ENCODE data around the gene FYN.

Gene FYN

DNA sequence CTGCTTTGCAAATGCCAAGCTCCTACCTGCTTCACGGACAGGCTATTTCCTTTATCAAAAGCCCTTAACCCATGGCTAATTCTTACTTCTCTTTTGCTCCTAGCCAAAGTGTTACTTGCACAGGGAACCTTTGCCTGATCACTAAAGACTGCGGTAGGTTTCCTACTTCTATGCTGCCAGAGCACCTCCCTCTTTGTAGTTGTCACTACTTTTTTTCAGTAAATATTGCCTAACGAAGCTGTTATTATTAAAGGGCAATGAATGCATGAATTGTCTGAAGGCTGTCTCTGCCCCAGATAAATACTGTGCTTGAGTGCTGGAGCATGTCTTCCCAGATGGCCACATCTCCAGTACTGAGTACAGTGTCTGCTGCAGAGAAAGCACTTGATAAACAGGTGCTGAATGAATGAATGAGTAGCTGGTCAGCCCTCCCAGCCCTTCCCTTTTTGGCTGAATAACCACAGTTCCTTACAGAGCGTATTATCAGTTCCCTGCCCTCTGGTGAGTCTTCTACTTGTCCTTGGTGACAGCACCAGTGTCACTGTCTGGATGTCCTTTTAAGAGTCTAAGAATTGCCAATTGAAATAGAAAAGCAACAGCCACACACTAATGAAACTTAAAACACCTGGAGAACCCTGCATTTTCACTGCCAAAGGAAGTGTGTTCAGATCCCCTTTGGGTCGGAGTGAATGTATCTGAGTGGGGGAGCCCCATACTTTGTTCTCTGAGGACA lies 194.0 kb downstream of the FYN start:
- TF ChIP-seq, protein P1, sequence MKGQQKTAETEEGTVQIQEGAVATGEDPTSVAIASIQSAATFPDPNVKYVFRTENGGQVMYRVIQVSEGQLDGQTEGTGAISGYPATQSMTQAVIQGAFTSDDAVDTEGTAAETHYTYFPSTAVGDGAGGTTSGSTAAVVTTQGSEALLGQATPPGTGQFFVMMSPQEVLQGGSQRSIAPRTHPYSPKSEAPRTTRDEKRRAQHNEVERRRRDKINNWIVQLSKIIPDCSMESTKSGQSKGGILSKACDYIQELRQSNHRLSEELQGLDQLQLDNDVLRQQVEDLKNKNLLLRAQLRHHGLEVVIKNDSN (IDR thresholded peaks at IDR 0.05), result no peak

DNA sequence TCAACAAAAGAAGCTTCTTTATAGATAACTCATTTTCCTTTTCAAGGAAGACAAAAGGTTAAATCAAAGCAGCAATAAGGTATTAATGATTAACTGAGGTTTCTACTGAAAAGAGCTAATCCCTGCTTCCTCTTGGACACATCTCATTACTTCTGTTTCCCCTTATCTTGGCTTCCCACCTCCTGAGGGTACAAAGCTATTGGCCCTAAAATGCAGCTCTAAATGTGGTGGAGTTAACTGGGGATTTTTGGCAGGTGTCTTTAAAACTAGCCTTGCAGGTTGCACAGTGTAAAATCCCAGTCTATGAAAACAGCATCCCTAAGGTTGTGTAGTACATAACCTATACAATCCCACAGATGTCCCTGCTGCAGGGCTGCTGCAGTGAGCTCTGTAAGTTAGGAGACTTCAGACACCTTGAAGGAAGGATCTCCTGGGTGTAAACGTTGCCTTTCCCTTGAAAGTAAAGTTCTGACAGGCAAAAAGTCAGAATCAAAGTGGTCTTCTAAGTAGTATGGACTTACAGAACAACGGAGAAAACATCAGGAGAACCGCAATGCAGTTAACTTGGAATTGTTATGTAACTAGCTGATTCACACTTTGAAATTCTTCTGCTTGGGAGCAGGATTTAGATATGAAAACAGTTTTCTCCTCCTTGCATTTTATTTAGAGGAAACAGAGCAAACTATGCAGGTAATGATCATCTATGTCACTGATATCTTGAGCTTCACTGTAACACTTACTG lies 195.8 kb downstream of the FYN start:
- no peak for TF ChIP-seq EP300 (IDR thresholded peaks at IDR 0.05; ENCODE audit: borderline replicate concordance)
- TF ChIP-seq RAD21 (IDR thresholded peaks at IDR 0.05; ENCODE audit: low read depth), result no peak
- no peak for TF ChIP-seq TAF1 (IDR thresholded peaks at IDR 0.05; ENCODE audit: low read depth)
- TF ChIP-seq, protein P2, sequence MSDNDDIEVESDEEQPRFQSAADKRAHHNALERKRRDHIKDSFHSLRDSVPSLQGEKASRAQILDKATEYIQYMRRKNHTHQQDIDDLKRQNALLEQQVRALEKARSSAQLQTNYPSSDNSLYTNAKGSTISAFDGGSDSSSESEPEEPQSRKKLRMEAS (IDR thresholded peaks at IDR 0.05), result no peak
- TF ChIP-seq TEAD4 (IDR thresholded peaks at IDR 0.05), result no peak
- no peak for TF ChIP-seq ZBTB7A (IDR thresholded peaks at IDR 0.05; ENCODE audit: low read depth)
- no peak for TF ChIP-seq FOXM1 (IDR thresholded peaks at IDR 0.05; ENCODE audit: borderline replicate concordance, low read depth)

DNA sequence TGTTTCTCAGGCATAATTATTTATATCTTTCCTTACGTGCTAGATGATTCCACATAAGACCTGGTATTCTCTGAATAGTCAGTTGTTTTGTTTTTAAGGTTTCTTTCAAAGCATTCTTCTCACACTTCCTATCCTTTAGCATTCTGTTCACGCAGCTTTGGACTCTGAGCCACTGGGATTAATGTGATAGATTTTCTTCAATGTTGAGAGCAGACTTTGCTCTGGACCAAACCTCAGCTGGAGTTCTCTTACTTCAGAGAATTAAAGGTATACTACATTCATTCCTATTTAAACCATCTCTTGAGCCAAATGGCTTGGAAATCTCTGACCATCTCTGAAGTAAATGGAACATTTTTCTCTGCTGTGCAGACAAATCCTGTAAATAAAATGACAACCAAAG lies 196.9 kb downstream of the FYN start:
- TF ChIP-seq, protein P2 (IDR thresholded peaks at IDR 0.05), result no peak
- TF ChIP-seq NFIC (IDR thresholded peaks at IDR 0.05), result no peak
- TF ChIP-seq, protein P1 (IDR thresholded peaks at IDR 0.05), result no peak
- no peak for TF ChIP-seq YY1 (IDR thresholded peaks at IDR 0.05; ENCODE audit: low read depth)
- no peak for TF ChIP-seq CREB1 (IDR thresholded peaks at IDR 0.05; ENCODE audit: low read depth)
- TF ChIP-seq EP300 (IDR thresholded peaks at IDR 0.05; ENCODE audit: borderline replicate concordance), result no peak
- TF ChIP-seq RAD21 (IDR thresholded peaks at IDR 0.05; ENCODE audit: low read depth), result no peak
- TF ChIP-seq ZBTB7A (IDR thresholded peaks at IDR 0.05; ENCODE audit: low read depth), result no peak
- no peak for TF ChIP-seq FOXM1 (IDR thresholded peaks at IDR 0.05; ENCODE audit: borderline replicate concordance, low read depth)
- TF ChIP-seq, protein P3, sequence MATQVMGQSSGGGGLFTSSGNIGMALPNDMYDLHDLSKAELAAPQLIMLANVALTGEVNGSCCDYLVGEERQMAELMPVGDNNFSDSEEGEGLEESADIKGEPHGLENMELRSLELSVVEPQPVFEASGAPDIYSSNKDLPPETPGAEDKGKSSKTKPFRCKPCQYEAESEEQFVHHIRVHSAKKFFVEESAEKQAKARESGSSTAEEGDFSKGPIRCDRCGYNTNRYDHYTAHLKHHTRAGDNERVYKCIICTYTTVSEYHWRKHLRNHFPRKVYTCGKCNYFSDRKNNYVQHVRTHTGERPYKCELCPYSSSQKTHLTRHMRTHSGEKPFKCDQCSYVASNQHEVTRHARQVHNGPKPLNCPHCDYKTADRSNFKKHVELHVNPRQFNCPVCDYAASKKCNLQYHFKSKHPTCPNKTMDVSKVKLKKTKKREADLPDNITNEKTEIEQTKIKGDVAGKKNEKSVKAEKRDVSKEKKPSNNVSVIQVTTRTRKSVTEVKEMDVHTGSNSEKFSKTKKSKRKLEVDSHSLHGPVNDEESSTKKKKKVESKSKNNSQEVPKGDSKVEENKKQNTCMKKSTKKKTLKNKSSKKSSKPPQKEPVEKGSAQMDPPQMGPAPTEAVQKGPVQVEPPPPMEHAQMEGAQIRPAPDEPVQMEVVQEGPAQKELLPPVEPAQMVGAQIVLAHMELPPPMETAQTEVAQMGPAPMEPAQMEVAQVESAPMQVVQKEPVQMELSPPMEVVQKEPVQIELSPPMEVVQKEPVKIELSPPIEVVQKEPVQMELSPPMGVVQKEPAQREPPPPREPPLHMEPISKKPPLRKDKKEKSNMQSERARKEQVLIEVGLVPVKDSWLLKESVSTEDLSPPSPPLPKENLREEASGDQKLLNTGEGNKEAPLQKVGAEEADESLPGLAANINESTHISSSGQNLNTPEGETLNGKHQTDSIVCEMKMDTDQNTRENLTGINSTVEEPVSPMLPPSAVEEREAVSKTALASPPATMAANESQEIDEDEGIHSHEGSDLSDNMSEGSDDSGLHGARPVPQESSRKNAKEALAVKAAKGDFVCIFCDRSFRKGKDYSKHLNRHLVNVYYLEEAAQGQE (IDR thresholded peaks at IDR 0.05; ENCODE audit: low read depth), result no peak
- TF ChIP-seq EGR1 (IDR thresholded peaks at IDR 0.05), result no peak
- no peak for TF ChIP-seq TAF1 (IDR thresholded peaks at IDR 0.05; ENCODE audit: low read depth)
- TF ChIP-seq TCF12 (IDR thresholded peaks at IDR 0.05; ENCODE audit: low read depth), result no peak
- no peak for TF ChIP-seq TEAD4 (IDR thresholded peaks at IDR 0.05)
- TF ChIP-seq CEBPB (IDR thresholded peaks at IDR 0.05), result no peak

DNA sequence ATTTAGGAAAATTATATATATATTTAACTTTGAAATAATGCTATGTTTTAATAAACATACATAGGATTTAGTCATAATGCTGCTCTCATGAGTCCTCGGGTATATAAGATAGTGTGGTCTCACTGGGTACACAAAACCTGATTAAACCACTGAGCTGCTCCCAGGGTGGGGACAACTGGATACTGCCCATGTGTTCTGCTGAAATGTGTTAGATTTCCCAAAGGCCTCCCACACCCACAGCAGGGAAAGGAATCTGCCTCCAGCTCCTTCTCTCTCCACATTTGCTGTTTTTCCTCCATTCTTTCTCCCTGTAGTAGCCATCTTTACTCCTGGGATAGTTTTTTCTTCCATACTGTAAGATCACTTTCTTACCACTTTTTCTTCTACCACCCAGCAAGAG lies 198.4 kb downstream of the FYN start:
- TF ChIP-seq EGR1 (IDR thresholded peaks at IDR 0.05) (no peak), TCF12 (IDR thresholded peaks at IDR 0.05; ENCODE audit: low read depth) (no peak), CREB1 (IDR thresholded peaks at IDR 0.05; ENCODE audit: low read depth) (no peak), CEBPB (IDR thresholded peaks at IDR 0.05) (no peak), RAD21 (IDR thresholded peaks at IDR 0.05; ENCODE audit: low read depth) (no peak), NFIC (IDR thresholded peaks at IDR 0.05) (no peak), TAF1 (IDR thresholded peaks at IDR 0.05; ENCODE audit: low read depth) (no peak), TEAD4 (IDR thresholded peaks at IDR 0.05) (no peak), YY1 (IDR thresholded peaks at IDR 0.05; ENCODE audit: low read depth) (no peak), FOXM1 (IDR thresholded peaks at IDR 0.05; ENCODE audit: borderline replicate concordance, low read depth) (no peak)
- TF ChIP-seq, protein P2 (IDR thresholded peaks at IDR 0.05), result no peak

DNA sequence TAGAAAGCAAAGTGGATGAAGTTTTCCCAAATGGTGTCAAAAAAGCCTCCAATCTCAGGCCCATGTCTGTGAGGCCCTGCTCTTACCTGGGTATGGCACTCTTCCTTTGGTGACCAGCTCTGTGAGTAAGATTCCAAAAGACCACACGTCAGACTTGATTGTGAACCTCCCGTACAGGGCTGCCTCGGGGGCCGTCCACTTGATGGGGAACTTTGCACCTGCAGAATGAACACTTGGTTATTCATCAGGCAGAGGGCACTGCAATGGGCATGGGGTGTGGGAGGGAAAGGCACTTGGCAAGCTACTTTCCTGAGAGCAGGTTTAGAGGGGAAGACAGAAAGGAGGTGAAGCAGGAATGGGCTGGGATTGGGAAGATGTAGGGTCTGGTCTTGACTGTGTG lies 198.8 kb downstream of the FYN start:
- TF ChIP-seq NFIC (IDR thresholded peaks at IDR 0.05) (no peak), CEBPB (IDR thresholded peaks at IDR 0.05) (no peak), TCF12 (IDR thresholded peaks at IDR 0.05; ENCODE audit: low read depth) (no peak), RAD21 (IDR thresholded peaks at IDR 0.05; ENCODE audit: low read depth) (no peak), EP300 (IDR thresholded peaks at IDR 0.05; ENCODE audit: borderline replicate concordance) (no peak), ZBTB7A (IDR thresholded peaks at IDR 0.05; ENCODE audit: low read depth) (no peak), YY1 (IDR thresholded peaks at IDR 0.05; ENCODE audit: low read depth) (no peak)

DNA sequence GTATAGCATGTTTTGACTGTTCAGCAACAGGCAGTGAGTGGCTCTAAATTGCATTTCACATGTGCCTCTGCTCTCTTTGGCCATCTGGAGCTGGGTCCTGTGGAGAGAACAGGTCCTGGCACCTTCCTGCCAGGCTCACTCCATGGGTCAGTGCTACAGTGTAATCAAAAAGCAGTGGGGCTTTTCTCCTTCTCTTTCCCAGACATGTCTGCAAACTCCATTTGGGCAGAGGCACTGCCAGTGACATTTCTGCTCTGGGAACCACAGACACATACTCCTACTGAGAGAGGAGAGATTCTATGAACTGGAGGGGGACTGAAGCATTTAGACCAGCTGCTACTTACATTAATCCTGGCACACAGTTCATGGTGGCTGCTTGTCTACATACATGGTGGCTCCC lies 199.3 kb downstream of the FYN start:
- TF ChIP-seq CREB1 (IDR thresholded peaks at IDR 0.05; ENCODE audit: low read depth), result no peak
- TF ChIP-seq TEAD4 (IDR thresholded peaks at IDR 0.05), result no peak
- TF ChIP-seq TCF12 (IDR thresholded peaks at IDR 0.05; ENCODE audit: low read depth), result no peak
- TF ChIP-seq, protein P2 (IDR thresholded peaks at IDR 0.05), result no peak
- no peak for TF ChIP-seq CEBPB (IDR thresholded peaks at IDR 0.05)
- no peak for TF ChIP-seq ZBTB7A (IDR thresholded peaks at IDR 0.05; ENCODE audit: low read depth)

DNA sequence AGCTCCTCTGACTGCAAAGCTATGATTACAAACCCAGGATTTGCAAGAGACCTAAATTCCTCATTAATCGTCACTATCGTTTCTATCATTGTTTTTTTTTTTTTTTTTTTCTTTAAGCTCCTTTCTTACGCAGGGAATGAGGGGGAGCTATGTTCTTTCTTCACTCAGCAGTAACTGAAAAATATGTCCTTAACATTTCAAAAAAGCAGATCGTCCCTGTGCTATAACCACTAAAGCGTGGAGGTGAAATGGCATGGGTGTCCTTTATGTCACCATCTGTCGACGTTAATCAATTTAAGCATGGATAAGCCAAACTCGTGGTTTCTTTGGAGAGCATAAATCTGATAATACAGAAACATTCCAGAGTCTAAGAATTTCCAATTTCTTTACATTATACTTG lies 199.7 kb downstream of the FYN start:
- TF ChIP-seq YY1 (IDR thresholded peaks at IDR 0.05; ENCODE audit: low read depth) (no peak), ZBTB7A (IDR thresholded peaks at IDR 0.05; ENCODE audit: low read depth) (no peak), CEBPB (IDR thresholded peaks at IDR 0.05) (no peak), NFIC (IDR thresholded peaks at IDR 0.05) (no peak), TAF1 (IDR thresholded peaks at IDR 0.05; ENCODE audit: low read depth) (no peak), TCF12 (IDR thresholded peaks at IDR 0.05; ENCODE audit: low read depth) (no peak), EP300 (IDR thresholded peaks at IDR 0.05; ENCODE audit: borderline replicate concordance) (no peak), FOXM1 (IDR thresholded peaks at IDR 0.05; ENCODE audit: borderline replicate concordance, low read depth) (no peak), EGR1 (IDR thresholded peaks at IDR 0.05) (no peak), CREB1 (IDR thresholded peaks at IDR 0.05; ENCODE audit: low read depth) (no peak), RAD21 (IDR thresholded peaks at IDR 0.05; ENCODE audit: low read depth) (no peak), TEAD4 (IDR thresholded peaks at IDR 0.05) (no peak)
- TF ChIP-seq, protein P3 (IDR thresholded peaks at IDR 0.05; ENCODE audit: low read depth), result no peak
- TF ChIP-seq, protein P1 (IDR thresholded peaks at IDR 0.05), result no peak
- TF ChIP-seq, protein P2 (IDR thresholded peaks at IDR 0.05), result no peak

All from Ishikawa (cell line).